H1 (cell line): ENCODE data around the gene NMRAL1. TPM values are rescaled to one million over a fixed set of nuclear protein-coding genes. Genes with fewer than 3 reads are reported as not detected.
A peak's percentile ranks its signal among the peaks of the same experiment; 100 is the strongest.

Experiments
- CTCF ChIA-PET: fragments of 300-600 bp; sonication (Branson Sonifier 250); formaldehyde crosslinking; loops from one replicate; lab custom pipeline; 2021; ENCODE audit not compliant: partially characterized antibody; lab: Charles Lee
- POLR2A ChIA-PET: fragments of 300-600 bp; sonication (Branson Sonifier 250); formaldehyde crosslinking; loops from one replicate; lab custom pipeline; 2021; ENCODE audit warnings: inconsistent platforms; ENCODE audit not compliant: partially characterized antibody; lab: Charles Lee
- DNase-seq, 2 experiments: peaks; one replicate each; pipeline versions ENCODE4 v3.0.0 to v3.0.0-alpha.2; 2010 to 2022; ENCODE audit warnings: low spot score in 2 of 2, low read depth in 1 of 2, mixed read lengths in 1 of 2
- FAIRE-seq: peaks from 2 replicates; lab custom pipeline; 2011; peaks lifted over from hg19 to GRCh38; lab: Jason Lieb, UNC
- H2AFZ ChIP-seq: 2 replicates; pipeline ENCODE4 v1.8.1; 2012; ENCODE audit warnings: low read length, inconsistent platforms
- H2AK5ac ChIP-seq: 2 replicates; pipeline ENCODE4 v1.6.1; 2013; ENCODE audit warnings: low read depth, low read length
- H2BK120ac ChIP-seq: replicated peaks from 2 replicates; pipeline ENCODE3; 2013; ENCODE audit warnings: low read depth, low read length, inconsistent platforms
- H2BK12ac ChIP-seq: 2 replicates; pipeline ENCODE4 v1.6.1; 2013; ENCODE audit warnings: low read depth, low read length
- H2BK15ac ChIP-seq: 2 replicates; pipeline ENCODE4 v1.6.1; 2013; ENCODE audit warnings: low read length
- H2BK20ac ChIP-seq: 2 replicates; pipeline ENCODE4 v1.6.1; 2013; ENCODE audit warnings: low read length
- H2BK5ac ChIP-seq: 2 replicates; pipeline ENCODE4 v1.6.1; 2013; ENCODE audit warnings: low read depth, low read length
- H3K14ac ChIP-seq: 2 replicates; pipeline ENCODE4 v1.6.1; 2013; ENCODE audit warnings: inconsistent platforms; ENCODE audit not compliant: insufficient read length
- H3K18ac ChIP-seq: 2 replicates; pipeline ENCODE4 v1.6.1; 2013; ENCODE audit warnings: low read length; ENCODE audit errors: extremely low read depth
- H3K23ac ChIP-seq: 2 replicates; pipeline ENCODE4 v1.6.1; 2013; ENCODE audit warnings: inconsistent platforms; ENCODE audit not compliant: insufficient read length
- H3K23me2 ChIP-seq: 2 replicates; pipeline ENCODE4 v1.6.1; 2013; ENCODE audit warnings: low read depth, low read length
- H3K27ac ChIP-seq: 2 replicates; pipeline ENCODE4 v1.6.1; 2011; ENCODE audit warnings: low read depth, low read length, inconsistent platforms
- H3K27me3 ChIP-seq, 4 experiments: replicated peaks in 1 of 4; 1 replicate in 1 of 4; 2 replicates in 3 of 4; pipeline versions ENCODE4 v1.6.1 to v1.8.1; 2011 to 2013; ENCODE audit warnings: low read length in 3 of 4, mild to moderate bottlenecking in 3 of 4, inconsistent platforms in 2 of 4, mixed read lengths in 2 of 4, moderate library complexity in 1 of 4; ENCODE audit not compliant: control insufficient read depth in 3 of 4, insufficient read depth in 3 of 4; ENCODE audit errors: extremely low read depth in 1 of 4
- H3K36me3 ChIP-seq, 4 experiments: 2 replicates each; pipeline versions ENCODE4 v1.6.1 to v1.8.1; 2011 to 2013; ENCODE audit warnings: mild to moderate bottlenecking in 4 of 4, low read length in 3 of 4, moderate library complexity in 2 of 4, control low read depth in 1 of 4, inconsistent platforms in 1 of 4; ENCODE audit not compliant: insufficient read depth in 4 of 4, control insufficient read depth in 2 of 4
- H3K4ac ChIP-seq: replicated peaks from 2 replicates; pipeline ENCODE3; 2013; ENCODE audit warnings: low read length, low read depth, mixed read lengths, inconsistent platforms; ENCODE audit not compliant: insufficient read length
- H3K4me1 ChIP-seq, 4 experiments: replicated peaks in 1 of 4; 1 replicate in 1 of 4; 2 replicates in 3 of 4; pipeline versions ENCODE4 v1.6.1 to v1.8.1; 2011 to 2013; ENCODE audit warnings: low read length in 3 of 4, inconsistent platforms in 2 of 4, mixed read lengths in 1 of 4; ENCODE audit not compliant: insufficient read depth in 4 of 4, control insufficient read depth in 3 of 4
- H3K4me2 ChIP-seq, 2 experiments: 2 replicates each; pipeline versions ENCODE4 v1.6.1 to v1.8.1; 2011 to 2013; ENCODE audit warnings: low read depth in 2 of 2, low read length in 2 of 2, control low read depth in 1 of 2, inconsistent platforms in 1 of 2, mild to moderate bottlenecking in 1 of 2; ENCODE audit not compliant: insufficient read depth in 1 of 2
- H3K4me3 ChIP-seq, 4 experiments: fragments of 200-600, 300-600 bp in 1 of 4; sonication (generic), shearing (Covaris generic), sonication (Bioruptor Twin) in 1 of 4; 2 replicates each; pipeline versions ENCODE4 v1.5.1 to v1.8.1; 2011 to 2016; ENCODE audit warnings: low read length in 4 of 4, low read depth in 3 of 4, control low read depth in 2 of 4, inconsistent platforms in 2 of 4, mild to moderate bottlenecking in 2 of 4, mixed read lengths in 1 of 4, moderate library complexity in 1 of 4; ENCODE audit not compliant: insufficient read depth in 2 of 4; ENCODE audit errors: extremely low read depth in 1 of 4
- H3K56ac ChIP-seq: replicated peaks from 2 replicates; pipeline ENCODE3; 2013; ENCODE audit warnings: low read depth, mild to moderate bottlenecking, mixed read lengths, low read length, inconsistent platforms; ENCODE audit not compliant: insufficient read length
- H3K79me1 ChIP-seq: 2 replicates; pipeline ENCODE4 v1.6.1; 2013; ENCODE audit warnings: low read depth, low read length, control low read depth
- H3K79me2 ChIP-seq, 2 experiments: 2 replicates each; pipeline versions ENCODE4 v1.6.1 to v1.8.1; 2012 to 2013; ENCODE audit warnings: low read length in 2 of 2, mild to moderate bottlenecking in 2 of 2, inconsistent platforms in 1 of 2; ENCODE audit not compliant: insufficient read depth in 2 of 2, control insufficient read depth in 1 of 2
- H3K9ac ChIP-seq, 4 experiments: replicated peaks in 1 of 4; 1 replicate in 1 of 4; 2 replicates in 3 of 4; pipeline versions ENCODE4 v1.6.1 to v1.8.1; 2011 to 2013; ENCODE audit warnings: low read depth in 3 of 4, low read length in 3 of 4, control low read depth in 2 of 4, mild to moderate bottlenecking in 2 of 4, moderate library complexity in 2 of 4, inconsistent platforms in 1 of 4; ENCODE audit errors: extremely low read depth in 1 of 4
- H3K9me3 ChIP-seq, 2 experiments: 2 replicates each; pipeline versions ENCODE4 v1.6.1 to v1.8.1; 2012 to 2013; ENCODE audit warnings: mild to moderate bottlenecking in 2 of 2, moderate library complexity in 2 of 2, control low read depth in 1 of 2, inconsistent platforms in 1 of 2, low read depth in 1 of 2, low read length in 1 of 2, mixed read lengths in 1 of 2; ENCODE audit not compliant: insufficient read depth in 2 of 2
- H4K20me1 ChIP-seq, 2 experiments: replicated peaks in 1 of 2; 2 replicates each; pipeline versions ENCODE3 to v1.8.1; 2011 to 2013; ENCODE audit warnings: inconsistent platforms in 2 of 2, low read length in 2 of 2, mild to moderate bottlenecking in 1 of 2; ENCODE audit not compliant: insufficient read depth in 2 of 2, control insufficient read depth in 1 of 2
- H4K5ac ChIP-seq: 2 replicates; pipeline ENCODE4 v1.6.1; 2013; ENCODE audit warnings: low read length, low read depth, mixed read lengths, inconsistent platforms; ENCODE audit not compliant: insufficient read length
- H4K8ac ChIP-seq: 2 replicates; pipeline ENCODE4 v1.8.0; 2013; ENCODE audit warnings: mild to moderate bottlenecking, moderate library complexity, low read length, inconsistent platforms; ENCODE audit not compliant: insufficient read depth; ENCODE audit errors: extremely low read depth
- H4K91ac ChIP-seq: replicated peaks from 2 replicates; pipeline ENCODE3; 2013; ENCODE audit warnings: low read length, mixed read lengths, inconsistent platforms; ENCODE audit not compliant: insufficient read length
- CEBPB ChIP-seq: IDR thresholded peaks from 2 replicates; pipeline ENCODE4 v1.6.1; 2012; ENCODE audit warnings: low read depth, low read length
- EGR1 ChIP-seq: IDR thresholded peaks from 2 replicates; pipeline ENCODE4 v1.6.1; 2011; ENCODE audit warnings: low read depth, low read length, borderline replicate concordance
- SIN3A ChIP-seq, 2 experiments: IDR thresholded peaks in 1 of 2; conservative IDR thresholded peaks in 1 of 2; 2 replicates each; pipeline ENCODE4 v1.6.1; 2011 to 2012; ENCODE audit warnings: low read length in 2 of 2, improper control_type of control experiment in 1 of 2, low read depth in 1 of 2, mild to moderate bottlenecking in 1 of 2
- WGBS, 2 experiments: shearing (Covaris generic) in 1 of 2; methylation state at CpG; one replicate each; pipeline versions ENCODE4 v1.1.6 to v1.1.7; 2013 to 2015; ENCODE audit warnings: low lambda C conversion rate in 2 of 2, mixed read lengths in 2 of 2, inconsistent platforms in 1 of 2, low coverage in 1 of 2, missing lambda C conversion rate in 1 of 2; ENCODE audit not compliant: insufficient replicate concordance in 2 of 2, insufficient coverage in 1 of 2, insufficient read length in 1 of 2; ENCODE audit errors: extremely low coverage in 1 of 2, missing lambda C conversion rate in 1 of 2; 5-methylcytosine and 5-hydroxymethylcytosine counted together
- polyA plus RNA-seq, 7 experiments: library from polyadenylated mRNA; depleted of rRNA in 3 of 7; stranded (reverse) in 5 of 7; unstranded in 2 of 7; fragments of >200 nt in 5 of 7; fragments of 200-250 nt in 2 of 7; gene quantifications; 1 replicate in 5 of 7; 2 replicates in 1 of 7; 4 replicates in 1 of 7; pipeline versions ENCODE4 v1.2.1 to v1.2.3, GENCODE V29; 2011 to 2013; ENCODE audit warnings: missing spikeins in 2 of 7, mixed read lengths in 2 of 7
- total RNA-seq: library from RNA; stranded (reverse); fragmentation: NEBNext Ultra II Directional; extraction: Animal tissue kit (Norgen Biotek cat#: 25700); gene quantifications from 2 replicates; pipeline ENCODE4 v1.2.1, GENCODE V29; 2021

Gene NMRAL1
- total and polyA plus RNA-seq, 2 of the 8 experiments (the other 6 are each of a cell fraction or from before 2014, with no cell fraction given): 66.8 to 143 TPM

- CTCF ChIA-PET: interaction anchor here (0.6 to 12.0 kb wide), 5 partner anchors 12 to 153 kb away, joined by 3 to 134 read pairs (median 4); no protein-coding TSS in a partner anchor
- Histone ChIP-seq H2BK20ac (no peak overlapping the region), H2AK5ac (no peak overlapping the region; the same call in 1 of the 2 replicates), H4K91ac (no peak overlapping the region), H3K27me3 (no peaks in the 10 kb centered on the region; a peak in 2 of 7 replicates), H3K4ac (no peak overlapping the region), H4K8ac (peak overlapping the region; percentile 53), H2BK15ac (no peak overlapping the region), H3K56ac (no peak overlapping the region), H3K18ac (no peak overlapping the region), H4K20me1 (peaks cover 0 to 10% of the 10 kb centered on the region in 2 experiments), H3K9ac (peak overlapping the region in 3 of 4 experiments; percentile 39 to 55 (median 43); a peak in 3 of 7 replicates), H3K79me2 (no peaks in the 10 kb centered on the region), H3K23me2 (peaks cover 9% of the 10 kb centered on the region; the same call in 1 of the 2 replicates), H3K36me3 (no peaks in the 10 kb centered on the region), H2BK5ac (no peak overlapping the region), H2AFZ (no peak overlapping the region), H3K27ac (no peak overlapping the region), H2BK12ac (no peak overlapping the region), H3K23ac (no peak overlapping the region), H3K9me3 (no peaks in the 10 kb centered on the region), H3K79me1 (0 out of 2 replicates have a peak, but pooled peaks cover 3% of the 10 kb centered on the region), H3K4me3 (peak overlapping the region; percentile 53 to 78 (median 64)), H3K14ac (no peak overlapping the region), H4K5ac (no peak overlapping the region), H3K4me2 (peak overlapping the region; percentile 74 to 81), H2BK120ac (no peak overlapping the region), H3K4me1 (peaks cover 2 to 11% (median 4%) of the 10 kb centered on the region in 4 experiments; a peak in 5 of 7 replicates)
- 20% methylated on average over 24 of the region's 44 CpGs; no CpG with 5 or more reads in 1 of the 2 experiments for WGBS, 2 experiments
- TF ChIP-seq SIN3A (conservative IDR thresholded peaks at IDR 0.05 in 1 of 2, IDR thresholded peaks at IDR 0.05 in 1 of 2; ENCODE audit: low read depth in 1 of 2, low read length in 2 of 2): 0 out of 4 replicates have a peak, but pooled peaks of 1 of the 2 experiments have one; percentile 23
- no peak for TF ChIP-seq CEBPB
- no peak for TF ChIP-seq EGR1
- DNase-seq (peak in 1 of 2 experiments; percentile 67), FAIRE-seq (no peak)
- POLR2A ChIA-PET: interaction anchor here (1.1 to 2.0 kb wide), 6 partner anchors 10 to 65 kb away, joined by 3 to 8 read pairs (median 3); partner anchors contain the start of genes NMRAL1 and PAM16
These were observed 58.8 kb downstream of the NMRAL1 start for GRCh38 chr16:4415538-4416199.
